Activated CD4-positive, alpha-beta T cell treated with anti-CD3 and anti-CD28 coated beads for 24 hours (primary cell): ENCODE measurements around the gene CLEC16A.
"Not testable (repeated sequence)": the region's sequence is repeated elsewhere in the genome, so short reads cannot be mapped to it uniquely, and the experiment has no call there.

ENCODE experiments used
- DNase-seq, 2 donors: peaks; one replicate each; pipeline ENCODE4 v3.0.0-alpha.2; 2020; ENCODE audit warnings: low read depth in 2 of 2

The CLEC16A gene

GRCh38 chr16:11099672-11100205 is 155.4 kb downstream of the CLEC16A start:
- DNase-seq = no peak

- DNase-seq = no peak
These were observed 155.9 kb downstream of the CLEC16A start for GRCh38 chr16:11100239-11100750.

GRCh38 chr16:11101283-11101682 is 156.9 kb downstream of the CLEC16A start:
- DNase-seq = no peak

- no peak for DNase-seq
These were observed 157.5 kb downstream of the CLEC16A start for GRCh38 chr16:11101695-11102522.

- DNase-seq = no peak
These were observed 158.1 kb downstream of the CLEC16A start for GRCh38 chr16:11102523-11102898.

GRCh38 chr16:11103301-11103700 is 158.9 kb downstream of the CLEC16A start:
- not testable (repeated sequence) for DNase-seq

GRCh38 chr16:11104168-11105037 is 160.0 kb downstream of the CLEC16A start:
- no peak for DNase-seq

GRCh38 chr16:11105038-11105903 is 160.9 kb downstream of the CLEC16A start:
- no peak for DNase-seq

GRCh38 chr16:11106726-11107125 is 162.4 kb downstream of the CLEC16A start:
- no peak for DNase-seq

- no peak for DNase-seq
These were observed 163.6 kb downstream of the CLEC16A start for GRCh38 chr16:11107780-11108465.

- no peak for DNase-seq
These were observed 164.1 kb downstream of the CLEC16A start for GRCh38 chr16:11108466-11108805.

- no peak for DNase-seq
These were observed 165.2 kb downstream of the CLEC16A start for GRCh38 chr16:11109566-11109965.

- DNase-seq = no peak
These were observed 166.8 kb downstream of the CLEC16A start for GRCh38 chr16:11111150-11111549.

GRCh38 chr16:11111856-11112634 is 167.7 kb downstream of the CLEC16A start:
- DNase-seq = no peak

GRCh38 chr16:11112723-11113348 is 168.5 kb downstream of the CLEC16A start:
- no peak for DNase-seq

GRCh38 chr16:11114366-11115164 is 170.2 kb downstream of the CLEC16A start:
- no peak for DNase-seq

- no peak for DNase-seq
These were observed 173.3 kb downstream of the CLEC16A start for GRCh38 chr16:11117576-11118211.

- DNase-seq = no peak
These were observed 174.1 kb downstream of the CLEC16A start for GRCh38 chr16:11118479-11118878.
